D721Med (cell line): ENCODE data around the gene CHST11.

Experiments
- DNase-seq: peaks from one replicate; pipeline ENCODE4 v3.0.0; 2011; ENCODE audit warnings: low spot score; ENCODE audit not compliant: insufficient read length
- FAIRE-seq: peaks from 2 replicates; lab custom pipeline; 2011; peaks lifted over from hg19 to GRCh38; lab: Jason Lieb, UNC
- TF ChIP-seq, protein P1 (sequence below): IDR thresholded peaks from 2 replicates; pipeline ENCODE4 v1.5.1; 2012; ENCODE audit warnings: mild to moderate bottlenecking, control low read depth; ENCODE audit not compliant: insufficient read depth; ENCODE audit errors: missing control alignments

Gene CHST11

DNA sequence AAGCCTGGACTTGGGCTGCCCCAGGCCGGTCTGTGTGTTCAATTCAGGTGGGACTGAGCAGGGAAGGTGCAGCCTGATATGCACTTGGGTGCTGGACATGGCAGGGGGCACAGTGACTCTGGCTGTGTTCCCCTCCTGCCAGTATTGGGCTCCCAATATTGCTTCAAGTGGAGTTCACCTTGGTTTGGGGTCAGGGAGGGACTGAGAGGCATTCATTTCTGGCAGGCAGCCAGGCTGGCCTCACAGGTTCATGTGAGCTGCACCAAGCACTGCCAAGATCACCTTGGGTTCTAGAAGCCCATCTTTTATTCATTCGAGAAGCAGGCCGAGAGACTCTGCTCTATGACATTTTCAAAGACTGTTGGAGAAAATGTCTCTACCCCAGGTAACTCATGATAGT is 245.0 kb downstream of the CHST11 start:
- TF ChIP-seq, protein P1, sequence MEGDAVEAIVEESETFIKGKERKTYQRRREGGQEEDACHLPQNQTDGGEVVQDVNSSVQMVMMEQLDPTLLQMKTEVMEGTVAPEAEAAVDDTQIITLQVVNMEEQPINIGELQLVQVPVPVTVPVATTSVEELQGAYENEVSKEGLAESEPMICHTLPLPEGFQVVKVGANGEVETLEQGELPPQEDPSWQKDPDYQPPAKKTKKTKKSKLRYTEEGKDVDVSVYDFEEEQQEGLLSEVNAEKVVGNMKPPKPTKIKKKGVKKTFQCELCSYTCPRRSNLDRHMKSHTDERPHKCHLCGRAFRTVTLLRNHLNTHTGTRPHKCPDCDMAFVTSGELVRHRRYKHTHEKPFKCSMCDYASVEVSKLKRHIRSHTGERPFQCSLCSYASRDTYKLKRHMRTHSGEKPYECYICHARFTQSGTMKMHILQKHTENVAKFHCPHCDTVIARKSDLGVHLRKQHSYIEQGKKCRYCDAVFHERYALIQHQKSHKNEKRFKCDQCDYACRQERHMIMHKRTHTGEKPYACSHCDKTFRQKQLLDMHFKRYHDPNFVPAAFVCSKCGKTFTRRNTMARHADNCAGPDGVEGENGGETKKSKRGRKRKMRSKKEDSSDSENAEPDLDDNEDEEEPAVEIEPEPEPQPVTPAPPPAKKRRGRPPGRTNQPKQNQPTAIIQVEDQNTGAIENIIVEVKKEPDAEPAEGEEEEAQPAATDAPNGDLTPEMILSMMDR: no peak
- DNase-seq: no peak
- no peak for FAIRE-seq

DNA sequence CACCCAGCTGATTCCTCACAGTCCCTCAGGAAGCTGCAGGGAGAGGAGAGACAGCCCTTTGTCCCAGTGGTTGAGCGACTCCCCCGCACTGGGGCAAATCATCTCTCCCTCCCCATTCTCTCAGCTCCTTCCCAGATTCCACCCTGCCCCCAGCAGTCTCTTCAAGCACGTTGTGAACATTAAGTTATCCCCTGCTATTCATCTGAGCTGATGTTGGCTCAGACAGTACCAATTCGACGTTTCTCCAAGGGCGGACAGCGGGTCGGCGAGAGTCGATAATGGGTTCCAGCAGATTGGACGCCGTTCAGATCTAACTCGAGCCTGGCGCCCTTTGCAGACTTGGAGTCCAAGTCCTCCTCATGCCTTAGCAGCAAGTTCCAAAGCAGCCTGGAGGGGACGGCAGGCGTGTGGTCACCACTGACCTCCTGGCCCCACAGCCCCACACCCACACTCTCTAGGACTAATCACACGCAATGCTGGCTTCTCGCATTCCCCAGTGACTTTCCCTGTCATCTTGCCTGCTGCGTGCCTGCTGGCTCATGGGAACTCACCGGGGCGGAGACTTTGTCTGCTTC is 245.9 kb downstream of the CHST11 start:
- TF ChIP-seq, protein P1: no peak
- DNase-seq (no peak), FAIRE-seq (no peak)

DNA sequence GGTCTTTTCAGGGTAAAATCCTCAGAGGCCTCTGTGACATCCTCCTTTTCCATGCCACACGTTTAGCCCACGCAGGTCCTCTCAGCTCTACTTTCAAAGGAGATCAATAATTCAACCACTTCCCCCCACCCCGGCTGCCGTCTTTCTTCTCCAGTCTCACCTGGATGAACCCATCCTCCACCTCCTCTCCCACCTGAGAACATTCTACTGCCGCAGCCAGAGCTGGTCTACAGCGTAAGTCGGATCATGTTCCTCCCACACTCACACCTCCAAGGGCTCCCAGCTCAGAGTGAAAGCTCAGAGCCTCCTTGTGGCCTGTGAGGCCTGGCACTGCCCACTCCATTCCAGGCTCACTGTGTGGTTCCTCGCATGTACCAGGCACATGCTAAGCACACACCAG is 246.6 kb downstream of the CHST11 start:
- DNase-seq (no peak), FAIRE-seq (no peak)
- TF ChIP-seq, protein P1: no peak

DNA sequence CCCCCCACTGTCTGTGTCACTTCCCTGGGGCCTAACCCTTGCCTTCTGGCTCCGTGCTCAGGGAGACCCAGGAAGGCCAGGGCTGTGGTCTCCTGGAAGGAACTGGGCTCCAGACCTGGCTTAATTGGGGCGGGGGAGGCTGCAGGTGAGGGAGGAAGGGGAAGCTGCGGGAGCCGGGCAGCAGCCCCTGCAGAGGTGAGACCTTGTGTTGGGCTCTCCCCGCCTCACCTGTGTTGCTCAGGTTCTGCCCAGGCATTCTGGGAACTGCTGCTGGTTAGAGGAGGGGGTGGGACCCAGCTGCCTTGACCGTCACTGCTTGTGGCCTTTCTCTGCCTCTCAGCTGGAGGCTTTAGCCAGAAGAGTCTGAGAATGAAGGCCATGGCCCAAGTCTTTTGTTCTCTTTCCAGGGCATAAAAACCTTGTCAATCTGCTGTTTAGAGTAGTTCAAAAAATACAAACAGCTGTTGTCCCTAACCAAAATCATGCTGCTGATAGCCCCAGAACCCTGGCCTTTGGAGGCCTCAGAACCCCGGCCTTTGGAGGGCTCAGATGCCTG is 247.6 kb downstream of the CHST11 start:
- TF ChIP-seq, protein P1: no peak
- FAIRE-seq: no peak
- no peak for DNase-seq

DNA sequence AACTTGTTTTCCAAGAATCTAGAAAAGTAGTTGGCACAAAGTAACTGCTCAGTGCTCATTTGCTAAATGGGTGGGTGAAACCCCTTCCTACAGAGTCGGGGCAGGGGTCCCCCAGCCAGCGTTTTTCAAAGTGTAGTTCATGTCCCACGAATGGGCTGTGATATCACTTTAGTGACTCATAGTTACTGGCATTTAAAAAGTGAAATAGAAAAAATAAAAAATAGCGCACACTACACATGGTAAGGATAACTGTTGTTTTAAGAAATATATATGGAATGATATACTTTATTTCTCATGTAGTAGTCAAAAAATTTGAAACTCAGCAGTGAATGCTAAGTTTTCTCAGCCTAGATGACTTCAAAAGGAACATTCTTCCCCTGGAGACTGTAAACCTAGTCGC is 250.4 kb downstream of the CHST11 start:
- DNase-seq (no peak), FAIRE-seq (no peak)
- TF ChIP-seq, protein P1: no peak

DNA sequence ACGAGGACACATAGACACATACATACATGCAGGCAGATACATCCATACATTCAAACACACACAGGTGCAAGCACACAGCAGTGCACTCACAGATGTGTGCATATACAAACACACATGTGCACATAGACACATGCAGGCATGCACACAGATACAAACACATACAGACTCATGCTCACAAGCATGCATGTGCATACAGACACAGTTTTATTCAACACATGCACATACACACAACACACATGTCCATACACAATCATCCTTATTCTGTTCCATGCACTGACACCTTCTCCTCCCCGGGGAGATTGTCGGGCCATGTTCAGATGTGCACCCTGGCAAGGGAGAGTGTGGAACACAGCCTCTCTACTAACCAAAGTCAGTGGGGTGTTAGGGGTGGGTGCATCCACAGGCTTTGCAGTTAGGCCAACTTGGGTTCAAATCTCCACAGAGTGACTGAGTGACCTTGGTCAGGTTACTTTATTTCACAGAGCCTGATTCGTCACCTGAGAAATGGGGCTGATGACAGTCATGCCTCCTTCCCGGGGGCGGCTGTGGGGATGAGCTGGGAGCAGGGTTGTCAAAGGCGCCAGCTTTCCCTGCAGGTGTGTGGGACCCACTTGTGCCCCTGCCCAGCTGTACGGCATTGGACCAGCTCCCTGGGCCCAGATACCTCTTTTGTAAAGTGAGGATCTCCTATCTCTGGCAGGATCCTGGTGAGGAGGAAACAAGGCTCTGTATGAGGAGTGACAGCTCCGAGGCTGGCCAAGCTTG is 251.2 kb downstream of the CHST11 start:
- no peak for DNase-seq
- no peak for FAIRE-seq
- TF ChIP-seq, protein P1: no peak

DNA sequence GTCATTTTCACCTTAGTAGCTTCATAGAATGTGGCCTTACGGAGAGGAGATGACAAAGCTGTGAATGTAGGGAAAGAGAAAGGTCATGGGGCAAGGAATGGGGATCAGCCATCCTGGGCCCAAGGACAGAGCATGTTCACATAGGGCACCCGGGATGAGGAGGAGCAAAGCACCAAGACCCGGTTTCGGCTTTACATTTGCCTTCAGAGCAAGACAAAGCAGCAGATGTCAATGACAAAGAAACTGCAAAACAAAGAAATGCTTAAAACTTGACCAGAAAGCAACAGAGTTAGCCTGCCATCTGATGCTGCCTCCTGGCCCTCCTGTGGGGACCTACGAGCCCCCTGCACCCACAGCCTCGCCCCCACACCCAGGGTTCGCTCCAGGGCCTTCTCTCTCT is 252.1 kb downstream of the CHST11 start:
- TF ChIP-seq, protein P1: no peak
- no peak for FAIRE-seq
- DNase-seq: no peak
